IMR-90 (cell line): ENCODE data around the gene LRRC3C. TPM values are rescaled to one million over a fixed set of nuclear protein-coding genes. Genes with fewer than 3 reads are reported as not detected.

Experiments
- ATAC-seq: fragments of 200-7000 bp; cut with Tn5 transposase; 2 replicates; pipeline ENCODE4 v1.9.1; 2020; ENCODE audit warnings: low read depth, mild to moderate bottlenecking, moderate library complexity
- BruUV-seq: library from RNA; stranded (reverse); fragments of 400-500 nt; replicated peaks from 2 replicates; lab custom pipeline; 2021; lab: Mats Ljungman, UMichigan
- CTCF ChIA-PET: fragments of 300-600 bp; formaldehyde crosslinking; extraction: SDS; loops from one replicate; lab custom pipeline; 2021; ENCODE audit warnings: antibody characterized with exemption; lab: Yijun Ruan, JAX
- POLR2A ChIA-PET: fragments of 300-600 bp; sonication (Branson Sonifier 250); formaldehyde crosslinking; loops from one replicate; lab custom pipeline; 2022; ENCODE audit warnings: antibody characterized with exemption; ENCODE audit not compliant: unreplicated experiment; lab: Charles Lee
- DNase-seq: peaks from one replicate; pipeline ENCODE4 v3.0.0; 2013
- H2AFZ ChIP-seq: replicated peaks from 2 replicates; pipeline ENCODE3; 2013; ENCODE audit warnings: low read length, mild to moderate bottlenecking; ENCODE audit not compliant: poor library complexity
- H2AK5ac ChIP-seq: 2 replicates; pipeline ENCODE4 v1.6.1; 2013; ENCODE audit warnings: low read depth, low read length, inconsistent platforms
- H2AK9ac ChIP-seq: replicated peaks from 2 replicates; pipeline ENCODE3; 2013; ENCODE audit warnings: mild to moderate bottlenecking, low read depth, low read length, moderate library complexity; ENCODE audit not compliant: poor library complexity
- H2BK120ac ChIP-seq: 2 replicates; pipeline ENCODE4 v1.6.1; 2013; ENCODE audit warnings: low read depth, low read length, inconsistent platforms
- H2BK15ac ChIP-seq: 3 replicates; pipeline ENCODE4 v1.6.1; 2013; ENCODE audit warnings: low read depth, low read length, inconsistent platforms
- H2BK20ac ChIP-seq: 2 replicates; pipeline ENCODE4 v1.6.1; 2013; ENCODE audit warnings: low read depth, mild to moderate bottlenecking, inconsistent platforms, low read length, moderate library complexity
- H2BK5ac ChIP-seq: 2 replicates; pipeline ENCODE4 v1.6.1; 2013; ENCODE audit warnings: mild to moderate bottlenecking, low read depth, low read length, inconsistent platforms; ENCODE audit not compliant: poor library complexity, severe bottlenecking
- H3K14ac ChIP-seq: replicated peaks from 2 replicates; pipeline ENCODE4 v1.6.1; 2013; ENCODE audit warnings: low read depth, low read length, inconsistent platforms
- H3K18ac ChIP-seq: 2 replicates; pipeline ENCODE4 v1.6.1; 2013; ENCODE audit warnings: low read depth, low read length, control low read depth
- H3K23ac ChIP-seq: 2 replicates; pipeline ENCODE4 v1.6.1; 2013; ENCODE audit warnings: low read depth, low read length, inconsistent platforms
- H3K27ac ChIP-seq: 2 replicates; pipeline ENCODE4 v1.5.1; 2013; ENCODE audit warnings: mild to moderate bottlenecking, control low read depth, low read length; ENCODE audit not compliant: insufficient read depth
- H3K27me3 ChIP-seq: 2 replicates; pipeline ENCODE4 v1.6.1; 2013; ENCODE audit warnings: low read length; ENCODE audit not compliant: control insufficient read depth, insufficient read depth
- H3K36me3 ChIP-seq: 2 replicates; pipeline ENCODE4 v1.6.1; 2013; ENCODE audit warnings: low read length, mixed read lengths; ENCODE audit not compliant: control insufficient read depth, insufficient read depth
- H3K4ac ChIP-seq: 2 replicates; pipeline ENCODE4 v1.6.1; 2013; ENCODE audit warnings: low read depth, low read length, inconsistent platforms
- H3K4me1 ChIP-seq: 2 replicates; pipeline ENCODE4 v1.6.1; 2013; ENCODE audit warnings: low read length, mixed read lengths; ENCODE audit not compliant: control insufficient read depth, insufficient read depth
- H3K4me2 ChIP-seq: 2 replicates; pipeline ENCODE4 v1.6.1; 2013; ENCODE audit warnings: low read depth, mild to moderate bottlenecking, control low read depth, low read length, moderate library complexity
- H3K4me3 ChIP-seq: 2 replicates; pipeline ENCODE4 v1.5.1; 2013; ENCODE audit warnings: low read depth, mild to moderate bottlenecking, control low read depth, low read length, moderate library complexity; ENCODE audit not compliant: insufficient read depth
- H3K56ac ChIP-seq: 2 replicates; pipeline ENCODE4 v1.6.1; 2013; ENCODE audit warnings: low read length, inconsistent platforms; ENCODE audit not compliant: insufficient read depth; ENCODE audit errors: extremely low read depth
- H3K79me1 ChIP-seq, 2 experiments: 2 replicates each; pipeline ENCODE4 v1.6.1; 2013; ENCODE audit warnings: low read length in 2 of 2, inconsistent platforms in 1 of 2, low read depth in 1 of 2
- H3K9ac ChIP-seq: 2 replicates; pipeline ENCODE4 v1.6.1; 2013; ENCODE audit warnings: low read depth, low read length, control low read depth
- H3K9me1 ChIP-seq: 2 replicates; pipeline ENCODE4 v1.6.1; 2013; ENCODE audit warnings: low read length, inconsistent platforms; ENCODE audit not compliant: insufficient read depth
- H3K9me3 ChIP-seq: 2 replicates; pipeline ENCODE4 v1.6.1; 2013; ENCODE audit warnings: low read length; ENCODE audit not compliant: control insufficient read depth, insufficient read depth
- H4K20me1 ChIP-seq: 2 replicates; pipeline ENCODE4 v1.6.1; 2013; ENCODE audit warnings: low read length, inconsistent platforms; ENCODE audit not compliant: insufficient read depth
- H4K5ac ChIP-seq: 2 replicates; pipeline ENCODE4 v1.6.1; 2013; ENCODE audit warnings: mild to moderate bottlenecking, low read depth, low read length, control low read depth
- H4K8ac ChIP-seq, 2 experiments: 2 replicates each; pipeline ENCODE4 v1.6.1; 2013; ENCODE audit warnings: low read depth in 2 of 2, low read length in 2 of 2, control low read depth in 1 of 2, inconsistent platforms in 1 of 2
- H4K91ac ChIP-seq: 2 replicates; pipeline ENCODE4 v1.6.1; 2013; ENCODE audit warnings: low read depth, low read length, inconsistent platforms; ENCODE audit not compliant: insufficient read depth
- BHLHE40 ChIP-seq: fragments of 150-350 bp; IDR thresholded peaks from 2 replicates; pipeline ENCODE4 v1.6.1; 2016; ENCODE audit warnings: mild to moderate bottlenecking, low read depth, low read length
- CEBPB ChIP-seq: IDR thresholded peaks from 2 replicates; pipeline ENCODE4 v1.6.1; 2012; ENCODE audit warnings: low read depth, low read length, improper control_type of control experiment
- CHD1 ChIP-seq: IDR thresholded peaks from 2 replicates; pipeline ENCODE4 v1.6.1; 2012; ENCODE audit warnings: low read depth, low read length, improper control_type of control experiment
- FOS ChIP-seq: fragments of 150-350 bp; IDR thresholded peaks from 2 replicates; pipeline ENCODE4 v1.6.1; 2016; ENCODE audit warnings: low read depth, low read length
- MAFK ChIP-seq: IDR thresholded peaks from 2 replicates; pipeline ENCODE4 v1.6.1; 2012; ENCODE audit warnings: low read depth, low read length, improper control_type of control experiment
- MAZ ChIP-seq: IDR thresholded peaks from 2 replicates; pipeline ENCODE4 v1.6.1; 2012; ENCODE audit warnings: low read depth, mild to moderate bottlenecking, low read length, improper control_type of control experiment, moderate library complexity, borderline replicate concordance
- MXI1 ChIP-seq: IDR thresholded peaks from 2 replicates; pipeline ENCODE4 v1.6.1; 2012; ENCODE audit warnings: low read depth, mild to moderate bottlenecking, low read length, moderate library complexity, borderline replicate concordance
- NFE2L2 ChIP-seq: fragments of 150-350 bp; IDR thresholded peaks from 2 replicates; pipeline ENCODE4 v1.6.1; 2016; ENCODE audit warnings: low read depth, mild to moderate bottlenecking, low read length
- POLR2A ChIP-seq: IDR thresholded peaks from 2 replicates; pipeline ENCODE4 v1.6.1; 2012; ENCODE audit warnings: mild to moderate bottlenecking, low read depth, low read length
- RAD21 ChIP-seq: IDR thresholded peaks from 2 replicates; pipeline ENCODE4 v1.6.1; 2012; ENCODE audit warnings: low read length, improper control_type of control experiment
- RCOR1 ChIP-seq: IDR thresholded peaks from 2 replicates; pipeline ENCODE4 v1.6.1; 2012; ENCODE audit warnings: mild to moderate bottlenecking, low read length, improper control_type of control experiment; ENCODE audit not compliant: insufficient replicate concordance
- RFX5 ChIP-seq: IDR thresholded peaks from 2 replicates; pipeline ENCODE4 v1.8.0; 2012; ENCODE audit warnings: low read depth, mild to moderate bottlenecking, low read length, moderate library complexity
- SMC3 ChIP-seq: fragments of 150-350 bp; IDR thresholded peaks from 2 replicates; pipeline ENCODE4 v1.6.1; 2016; ENCODE audit warnings: low read depth, mild to moderate bottlenecking, antibody characterized with exemption, low read length, moderate library complexity
- USF2 ChIP-seq: fragments of 150-350 bp; IDR thresholded peaks from 2 replicates; pipeline ENCODE4 v1.6.1; 2017; ENCODE audit warnings: mild to moderate bottlenecking, antibody characterized with exemption, low read length, low read depth
- WGBS, 2 experiments: methylation state at CpG; one replicate each; pipeline versions ENCODE4 v1.1.5 to v1.1.7; 2013; ENCODE audit warnings: missing lambda C conversion rate in 2 of 2; ENCODE audit not compliant: insufficient read length in 1 of 2; ENCODE audit errors: extremely low coverage in 2 of 2; 5-methylcytosine and 5-hydroxymethylcytosine counted together
- dilution Hi-C: fragments of 300-500 bp; cut with HindIII; formaldehyde crosslinking; loops from one replicate; pipeline ENCODE4 v1.14.3; 2018; ENCODE audit warnings: low sequenced_read_pairs; ENCODE audit not compliant: unreplicated experiment
- in situ Hi-C: fragments of 300-500 bp; cut with MboI; formaldehyde crosslinking; loops from 3 replicates; pipeline ENCODE4 v1.14.3; 2019; ENCODE audit warnings: low sequenced_read_pairs, inconsistent platforms, mixed read lengths
- intact Hi-C: fragments of 100-400 bp; cut with micrococcal nuclease; formaldehyde crosslinking; loops from 2 replicates; pipeline ENCODE4 v1.10.0; 2022
- polyA plus RNA-seq, 3 experiments: library from polyadenylated mRNA; depleted of rRNA; stranded (reverse); fragments of >200 nt; gene quantifications; 2 replicates each; pipeline ENCODE4 v1.2.3, GENCODE V29; 2012; ENCODE audit warnings: low replicate concordance in 1 of 3
- total RNA-seq: library from RNA; depleted of rRNA; stranded (reverse); fragments of >200 nt; gene quantifications from 2 replicates; pipeline ENCODE4 v1.2.3, GENCODE V29; 2012
- TF ChIP-seq, protein P1 (sequence below): conservative IDR thresholded peaks from 2 replicates; pipeline ENCODE4 v1.5.1; 2012; ENCODE audit warnings: mild to moderate bottlenecking, low read depth, low read length, improper control_type of control experiment
- TF ChIP-seq, protein P2 (sequence below): fragments of 150-350 bp; IDR thresholded peaks from 2 replicates; pipeline ENCODE4 v1.6.1; 2016; ENCODE audit warnings: low read depth, mild to moderate bottlenecking, low read length, moderate library complexity, borderline replicate concordance

LRRC3C gene
- total and polyA plus RNA-seq, 2 of the 4 experiments (the other 2 are of a cell fraction): not detected

DNA sequence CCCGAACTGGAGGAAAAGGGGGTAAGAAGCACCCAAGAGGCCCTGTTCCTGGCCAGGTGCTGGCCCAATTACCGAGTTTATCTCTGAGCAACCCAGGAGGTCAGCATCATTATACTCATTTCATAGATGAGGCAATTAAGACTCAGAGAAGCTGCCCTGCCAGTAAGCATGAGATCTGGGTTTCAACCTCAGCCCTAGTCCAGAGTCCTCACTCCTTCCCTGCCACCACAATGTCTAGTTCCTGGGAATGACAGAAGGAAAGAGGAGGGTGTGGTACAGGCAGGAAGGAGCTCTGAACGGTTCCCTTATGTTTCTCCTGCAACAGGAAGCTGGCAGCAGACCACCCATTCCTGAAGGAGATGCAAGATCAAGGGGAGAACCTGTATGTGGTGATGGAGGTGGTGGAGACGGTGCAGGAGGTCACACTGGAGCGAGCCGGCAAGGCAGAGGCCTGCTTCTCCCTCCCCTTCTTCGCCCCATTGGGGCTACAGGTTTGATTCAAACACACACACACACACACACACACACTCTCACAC, 42.7 kb downstream of the LRRC3C start:
- no peak overlapping the region for H3K56ac ChIP-seq
- WGBS, 2 experiments: 33% methylated on average over 1 of the region's 7 CpGs; no CpG with 5 or more reads in 1 of the 2 experiments
- POLR2A ChIA-PET: no interaction called here
- ATAC-seq (no peak), DNase-seq (no peak)
- no peaks in the 10 kb centered on the region for H3K9me1 ChIP-seq
- no peaks in the 10 kb centered on the region for H3K4me1 ChIP-seq
- H4K20me1 ChIP-seq: no peaks in the 10 kb centered on the region
- H3K4me3 ChIP-seq: no peak overlapping the region
- dilution Hi-C loops: no loop called here
- BruUV-seq: no TSS peak
- no peak overlapping the region for H4K8ac ChIP-seq
- no peak overlapping the region for H2BK120ac ChIP-seq
- no peak overlapping the region for H3K27ac ChIP-seq
- no peak overlapping the region for H3K4ac ChIP-seq
- H3K23ac ChIP-seq: no peak overlapping the region
- H3K9me3 ChIP-seq: no peaks in the 10 kb centered on the region
- no peak overlapping the region for H2BK20ac ChIP-seq
- no peak overlapping the region for H2BK5ac ChIP-seq
- H3K27me3 ChIP-seq: peaks cover 50% of the 10 kb centered on the region
- intact Hi-C loops: no loop called here
- no peak overlapping the region for H2AK5ac ChIP-seq
- H4K5ac ChIP-seq: no peak overlapping the region
- no peak overlapping the region for H4K91ac ChIP-seq
- no peak overlapping the region for H3K18ac ChIP-seq
- H3K79me1 ChIP-seq: no peaks in the 10 kb centered on the region
- H2AK9ac ChIP-seq: no peak overlapping the region
- in situ Hi-C loops: loop anchor here (10.0 kb wide), 1 partner anchor 195 kb away; no protein-coding TSS in a partner anchor
- no peak overlapping the region for H3K4me2 ChIP-seq
- no peak overlapping the region; the same call in 2 of the 3 replicates for H2BK15ac ChIP-seq
- no peaks in the 10 kb centered on the region for H3K36me3 ChIP-seq
- H3K9ac ChIP-seq: no peak overlapping the region
- no peak overlapping the region for H3K14ac ChIP-seq
- TF ChIP-seq POLR2A (no peak), RCOR1 (no peak), NFE2L2 (no peak), MAZ (no peak), CHD1 (no peak), FOS (no peak), RAD21 (no peak), USF2 (no peak), MAFK (no peak), SMC3 (no peak), CEBPB (no peak), RFX5 (no peak), MXI1 (no peak), BHLHE40 (no peak)
- TF ChIP-seq, protein P1, sequence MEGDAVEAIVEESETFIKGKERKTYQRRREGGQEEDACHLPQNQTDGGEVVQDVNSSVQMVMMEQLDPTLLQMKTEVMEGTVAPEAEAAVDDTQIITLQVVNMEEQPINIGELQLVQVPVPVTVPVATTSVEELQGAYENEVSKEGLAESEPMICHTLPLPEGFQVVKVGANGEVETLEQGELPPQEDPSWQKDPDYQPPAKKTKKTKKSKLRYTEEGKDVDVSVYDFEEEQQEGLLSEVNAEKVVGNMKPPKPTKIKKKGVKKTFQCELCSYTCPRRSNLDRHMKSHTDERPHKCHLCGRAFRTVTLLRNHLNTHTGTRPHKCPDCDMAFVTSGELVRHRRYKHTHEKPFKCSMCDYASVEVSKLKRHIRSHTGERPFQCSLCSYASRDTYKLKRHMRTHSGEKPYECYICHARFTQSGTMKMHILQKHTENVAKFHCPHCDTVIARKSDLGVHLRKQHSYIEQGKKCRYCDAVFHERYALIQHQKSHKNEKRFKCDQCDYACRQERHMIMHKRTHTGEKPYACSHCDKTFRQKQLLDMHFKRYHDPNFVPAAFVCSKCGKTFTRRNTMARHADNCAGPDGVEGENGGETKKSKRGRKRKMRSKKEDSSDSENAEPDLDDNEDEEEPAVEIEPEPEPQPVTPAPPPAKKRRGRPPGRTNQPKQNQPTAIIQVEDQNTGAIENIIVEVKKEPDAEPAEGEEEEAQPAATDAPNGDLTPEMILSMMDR: no peak
- TF ChIP-seq, protein P2, sequence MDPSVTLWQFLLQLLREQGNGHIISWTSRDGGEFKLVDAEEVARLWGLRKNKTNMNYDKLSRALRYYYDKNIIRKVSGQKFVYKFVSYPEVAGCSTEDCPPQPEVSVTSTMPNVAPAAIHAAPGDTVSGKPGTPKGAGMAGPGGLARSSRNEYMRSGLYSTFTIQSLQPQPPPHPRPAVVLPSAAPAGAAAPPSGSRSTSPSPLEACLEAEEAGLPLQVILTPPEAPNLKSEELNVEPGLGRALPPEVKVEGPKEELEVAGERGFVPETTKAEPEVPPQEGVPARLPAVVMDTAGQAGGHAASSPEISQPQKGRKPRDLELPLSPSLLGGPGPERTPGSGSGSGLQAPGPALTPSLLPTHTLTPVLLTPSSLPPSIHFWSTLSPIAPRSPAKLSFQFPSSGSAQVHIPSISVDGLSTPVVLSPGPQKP: no peak
- CTCF ChIA-PET: interaction anchor here (0.9 to 1.0 kb wide), 2 partner anchors 10 to 13 kb away, joined by 3 to 5 read pairs; no protein-coding TSS in a partner anchor
- no peak overlapping the region for H2AFZ ChIP-seq
